NT2/D1 (cell line): ENCODE results near the gene FHDC1.

Experiments used
- YY1 ChIP-seq: IDR thresholded peaks from 2 replicates; pipeline ENCODE4 v1.6.1; 2011; ENCODE audit not compliant: insufficient read length, insufficient read depth
- ZNF274 ChIP-seq: IDR thresholded peaks from 2 replicates; pipeline ENCODE4 v1.6.1; 2011; ENCODE audit warnings: mild to moderate bottlenecking, low read depth, low read length

GRCh38 chr4:152926959-152927358 is 9.2 kb upstream of the FHDC1 start:
- TF ChIP-seq YY1 (no peak), ZNF274 (no peak)
